Measurements from ENCODE around the gene BMP2.

BMP2 gene

DNA sequence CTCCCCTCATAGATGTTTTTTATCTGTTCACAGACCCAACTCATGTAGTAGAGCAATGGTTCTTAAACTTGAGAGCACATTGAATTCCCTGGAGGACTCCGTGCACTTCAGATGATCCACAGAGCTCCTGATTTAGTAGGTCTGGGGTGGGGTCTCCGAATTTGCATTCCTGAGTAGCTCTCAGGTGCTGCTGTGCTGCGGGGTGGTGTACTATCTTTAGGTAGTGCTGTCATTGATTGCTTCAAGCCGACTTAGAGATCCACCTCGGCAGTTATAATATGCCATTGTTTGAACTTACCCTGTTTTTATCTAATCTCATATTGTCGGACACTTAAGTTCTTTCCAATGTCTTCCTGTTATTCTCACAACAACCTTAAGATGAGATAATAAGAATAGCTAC is 45.0 kb downstream of the BMP2 start:
- TF ChIP-seq ZFX (IDR thresholded peaks at IDR 0.05; ENCODE audit: borderline replicate concordance) = no peak
- TF ChIP-seq, protein P1, sequence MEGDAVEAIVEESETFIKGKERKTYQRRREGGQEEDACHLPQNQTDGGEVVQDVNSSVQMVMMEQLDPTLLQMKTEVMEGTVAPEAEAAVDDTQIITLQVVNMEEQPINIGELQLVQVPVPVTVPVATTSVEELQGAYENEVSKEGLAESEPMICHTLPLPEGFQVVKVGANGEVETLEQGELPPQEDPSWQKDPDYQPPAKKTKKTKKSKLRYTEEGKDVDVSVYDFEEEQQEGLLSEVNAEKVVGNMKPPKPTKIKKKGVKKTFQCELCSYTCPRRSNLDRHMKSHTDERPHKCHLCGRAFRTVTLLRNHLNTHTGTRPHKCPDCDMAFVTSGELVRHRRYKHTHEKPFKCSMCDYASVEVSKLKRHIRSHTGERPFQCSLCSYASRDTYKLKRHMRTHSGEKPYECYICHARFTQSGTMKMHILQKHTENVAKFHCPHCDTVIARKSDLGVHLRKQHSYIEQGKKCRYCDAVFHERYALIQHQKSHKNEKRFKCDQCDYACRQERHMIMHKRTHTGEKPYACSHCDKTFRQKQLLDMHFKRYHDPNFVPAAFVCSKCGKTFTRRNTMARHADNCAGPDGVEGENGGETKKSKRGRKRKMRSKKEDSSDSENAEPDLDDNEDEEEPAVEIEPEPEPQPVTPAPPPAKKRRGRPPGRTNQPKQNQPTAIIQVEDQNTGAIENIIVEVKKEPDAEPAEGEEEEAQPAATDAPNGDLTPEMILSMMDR (IDR thresholded peaks at IDR 0.05) = no peak

DNA sequence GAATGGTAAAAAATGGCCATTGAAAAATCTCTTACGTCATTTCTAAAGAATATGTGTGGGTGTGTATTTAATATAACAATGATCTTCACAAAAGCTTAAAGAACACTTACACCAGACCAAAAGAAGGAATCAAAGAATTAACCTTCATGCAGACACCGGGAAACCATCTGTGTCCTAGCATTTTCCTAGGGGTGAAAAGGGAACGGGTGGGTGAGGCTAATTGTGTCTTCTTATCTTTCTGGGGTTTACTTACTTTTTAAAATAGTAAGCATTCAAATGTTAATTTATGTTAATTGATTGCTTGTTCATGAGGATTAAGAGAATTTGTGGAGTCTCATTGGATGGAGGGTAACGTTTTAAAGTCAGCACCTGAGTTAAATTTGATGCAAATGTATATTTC is 47.5 kb downstream of the BMP2 start:
- no peak overlapping the region for H3K27ac ChIP-seq
- TF ChIP-seq ZFX (IDR thresholded peaks at IDR 0.05; ENCODE audit: borderline replicate concordance) = no peak
- TF ChIP-seq, protein P1 (IDR thresholded peaks at IDR 0.05) = no peak

More for the DNA sequence above, 45.0 kb downstream of the BMP2 start:
- H3K27ac ChIP-seq = no peak overlapping the region

DNA sequence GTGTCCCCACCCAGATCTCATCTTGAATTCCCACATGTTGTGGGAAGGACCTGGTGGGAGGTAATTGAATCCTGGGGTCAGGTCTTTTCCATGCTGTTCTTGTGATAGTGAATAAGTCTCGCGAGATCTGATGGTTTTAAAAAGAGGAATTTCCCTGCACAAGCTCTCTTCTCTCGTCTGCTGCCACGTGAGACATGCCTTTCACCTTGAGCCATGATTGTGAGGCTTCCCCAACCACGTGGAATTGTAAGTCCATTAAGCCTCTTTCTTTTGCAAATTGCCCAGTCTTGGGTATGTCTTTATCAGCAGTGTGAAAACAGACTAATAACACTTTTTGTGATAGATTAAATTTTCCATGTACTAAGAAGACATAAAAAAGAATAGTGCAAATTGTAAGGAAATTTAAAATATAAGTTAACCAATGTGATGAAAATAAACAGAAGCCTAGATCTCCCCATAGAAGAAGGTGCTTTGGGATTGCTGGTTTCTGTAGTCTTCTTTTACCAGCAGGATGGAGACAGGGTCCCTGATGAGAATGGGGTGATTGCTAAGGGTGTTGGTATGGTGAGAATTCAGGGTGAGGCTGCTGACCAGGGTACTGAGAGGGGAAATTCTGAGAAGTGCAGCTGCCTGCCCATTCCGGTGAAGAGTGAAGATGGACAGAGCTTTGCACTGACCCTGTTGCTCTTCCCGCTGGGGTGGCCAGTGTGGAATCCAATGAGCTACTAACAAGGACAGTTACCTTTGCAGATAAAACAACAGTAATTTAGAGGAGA is 50.7 kb downstream of the BMP2 start:
- no peak for TF ChIP-seq ZFX (IDR thresholded peaks at IDR 0.05; ENCODE audit: borderline replicate concordance)
- TF ChIP-seq, protein P1 (IDR thresholded peaks at IDR 0.05) = no peak
- H3K27ac ChIP-seq = no peak overlapping the region

DNA sequence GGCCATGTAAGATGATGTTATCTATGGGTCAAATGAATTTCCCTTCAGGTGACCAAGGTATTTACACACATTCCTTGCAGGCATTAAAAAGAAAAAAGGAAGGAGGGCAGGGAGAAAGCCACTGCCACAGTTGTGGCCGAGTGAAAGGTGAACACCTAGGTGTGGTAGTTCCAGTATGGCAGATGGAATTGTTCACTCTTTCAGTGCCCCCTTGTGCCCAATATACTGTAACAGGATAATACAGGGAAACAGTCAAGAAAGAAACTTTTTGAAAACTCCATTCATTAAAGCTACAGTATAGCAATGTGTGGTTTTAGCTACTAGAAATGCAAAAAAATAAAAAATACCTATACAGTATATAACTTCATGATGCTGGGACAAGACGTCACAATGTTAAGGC is 52.1 kb downstream of the BMP2 start:
- no peak overlapping the region for H3K27ac ChIP-seq
- TF ChIP-seq, protein P1 (IDR thresholded peaks at IDR 0.05) = peak; percentile 43
- TF ChIP-seq ZFX (IDR thresholded peaks at IDR 0.05; ENCODE audit: borderline replicate concordance) = no peak

DNA sequence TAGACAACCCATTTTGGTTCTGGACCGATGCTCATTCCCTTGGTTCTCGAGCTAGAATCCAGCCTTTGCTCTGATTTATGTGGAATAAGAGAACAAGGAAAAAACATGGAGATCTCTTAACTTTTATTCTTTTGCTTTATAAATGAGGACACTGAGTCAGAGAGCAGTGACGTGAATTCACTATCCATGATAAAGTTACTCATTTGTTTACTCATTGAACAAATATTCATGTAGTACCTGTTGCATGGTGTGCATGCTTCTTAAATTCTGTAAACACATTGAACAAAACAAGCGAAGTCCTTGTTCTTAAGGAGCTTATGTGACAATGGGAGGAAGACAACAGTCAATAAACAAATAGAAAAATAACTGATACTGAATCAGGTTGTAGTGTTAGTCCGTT is 56.9 kb downstream of the BMP2 start:
- TF ChIP-seq, protein P1 (IDR thresholded peaks at IDR 0.05) = no peak
- no peak for TF ChIP-seq ZFX (IDR thresholded peaks at IDR 0.05; ENCODE audit: borderline replicate concordance)
- H3K27ac ChIP-seq = no peak overlapping the region

DNA sequence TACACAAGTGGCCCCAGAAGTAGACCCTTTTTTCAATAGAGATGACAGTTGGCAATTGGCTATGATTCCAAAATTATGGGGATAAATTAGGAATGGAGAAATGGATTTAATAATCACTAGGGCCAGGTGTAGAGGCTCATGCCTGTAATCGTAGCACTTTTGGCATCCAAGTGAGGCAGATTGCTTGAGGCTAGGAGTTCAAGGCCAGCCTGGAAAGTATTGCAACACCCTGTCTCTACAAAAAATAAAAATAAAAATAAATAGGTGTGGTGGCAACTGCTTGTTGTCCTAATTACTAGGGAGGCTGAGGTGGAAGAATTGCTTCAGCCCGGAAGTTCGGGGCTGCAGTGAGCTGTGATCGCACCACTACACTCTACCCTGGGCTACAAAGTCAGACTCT is 60.0 kb downstream of the BMP2 start:
- H3K27ac ChIP-seq = no peak overlapping the region
- no peak for TF ChIP-seq ZFX (IDR thresholded peaks at IDR 0.05; ENCODE audit: borderline replicate concordance)
- TF ChIP-seq, protein P1 (IDR thresholded peaks at IDR 0.05) = no peak

DNA sequence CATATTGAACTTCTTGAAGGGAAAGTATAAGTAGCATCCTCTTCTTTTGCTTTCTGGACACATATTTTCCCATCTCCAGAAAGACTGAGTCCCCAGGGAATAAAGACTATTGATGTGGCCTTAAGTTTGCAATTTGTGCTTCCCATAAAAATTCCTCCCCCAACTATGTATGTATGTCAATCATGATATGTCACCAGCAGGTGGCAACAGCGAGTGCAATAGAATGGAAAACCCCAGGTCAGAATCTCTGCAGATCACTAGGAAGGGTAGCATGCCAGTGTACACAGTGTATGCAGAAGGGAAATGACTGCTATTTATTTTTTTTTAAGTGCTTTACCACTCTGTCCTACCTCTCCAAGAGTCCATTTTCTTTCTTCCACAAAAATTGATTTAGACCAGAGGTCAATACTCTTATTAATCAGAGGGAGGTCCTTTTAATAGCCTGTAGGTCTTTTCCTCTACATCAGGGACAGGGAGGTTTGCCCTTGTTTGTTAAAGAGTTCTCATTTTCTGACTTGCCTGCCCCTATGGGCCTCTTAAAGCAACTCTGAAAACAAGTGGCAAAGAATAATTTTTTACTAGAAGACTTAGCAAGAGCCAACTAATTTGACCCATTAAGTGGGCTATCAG is 61.4 kb downstream of the BMP2 start:
- H3K27ac ChIP-seq = no peak overlapping the region
- no peak for TF ChIP-seq ZFX (IDR thresholded peaks at IDR 0.05; ENCODE audit: borderline replicate concordance)
- TF ChIP-seq, protein P1 (IDR thresholded peaks at IDR 0.05) = peak; percentile 90
